H9 (cell line): ENCODE results near the gene KCNMB4. TPM values are rescaled to one million over a fixed set of nuclear protein-coding genes. Genes with fewer than 3 reads are reported as not detected.

Experiments
- DNase-seq: peaks from one replicate; pipeline ENCODE4 v3.0.0-alpha.2; 2017
- H2AFZ ChIP-seq: one replicate; pipeline ENCODE4 v1.6.1; 2013; ENCODE audit warnings: mild to moderate bottlenecking, low read length, control low read depth, moderate library complexity
- H2AK5ac ChIP-seq: 2 replicates; pipeline ENCODE4 v1.6.1; 2013; ENCODE audit warnings: low read length, control low read depth, mixed read lengths; ENCODE audit not compliant: insufficient read length
- H2BK120ac ChIP-seq: one replicate; pipeline ENCODE4 v1.6.1; 2013; ENCODE audit warnings: low read depth, mild to moderate bottlenecking, low read length, control low read depth, inconsistent platforms; ENCODE audit not compliant: poor library complexity, severe bottlenecking
- H2BK12ac ChIP-seq: 2 replicates; pipeline ENCODE4 v1.6.1; 2013; ENCODE audit warnings: low read length, control low read depth, mixed read lengths, low read depth; ENCODE audit not compliant: insufficient read length
- H2BK15ac ChIP-seq: 2 replicates; pipeline ENCODE4 v1.6.1; 2013; ENCODE audit warnings: low read depth, low read length, control low read depth
- H2BK20ac ChIP-seq: one replicate; pipeline ENCODE4 v1.6.1; 2013; ENCODE audit warnings: low read depth, mild to moderate bottlenecking, low read length, control low read depth, inconsistent platforms; ENCODE audit not compliant: poor library complexity, severe bottlenecking
- H2BK5ac ChIP-seq: 2 replicates; pipeline ENCODE4 v1.6.1; 2013; ENCODE audit warnings: low read length, control low read depth, mixed read lengths; ENCODE audit not compliant: insufficient read length
- H3K14ac ChIP-seq: 2 replicates; pipeline ENCODE4 v1.6.1; 2013; ENCODE audit warnings: low read length, control low read depth; ENCODE audit not compliant: insufficient read depth
- H3K18ac ChIP-seq: 2 replicates; pipeline ENCODE4 v1.6.1; 2013; ENCODE audit warnings: low read depth, mild to moderate bottlenecking, mixed read lengths, low read length, control low read depth; ENCODE audit not compliant: insufficient read length
- H3K23ac ChIP-seq: 2 replicates; pipeline ENCODE4 v1.6.1; 2013; ENCODE audit warnings: low read length, control low read depth, mixed read lengths, low read depth; ENCODE audit not compliant: insufficient read length
- H3K23me2 ChIP-seq: 2 replicates; pipeline ENCODE4 v1.6.1; 2013; ENCODE audit warnings: low read depth, mild to moderate bottlenecking, mixed read lengths, low read length, control low read depth; ENCODE audit not compliant: insufficient read length, poor library complexity, severe bottlenecking
- H3K27ac ChIP-seq: 2 replicates; pipeline ENCODE4 v1.5.1; 2013; ENCODE audit warnings: low read length, control low read depth, mixed read lengths, low read depth; ENCODE audit not compliant: insufficient read length
- H3K27me3 ChIP-seq: 2 replicates; pipeline ENCODE4 v1.6.1; 2013; ENCODE audit warnings: low read length, control low read depth, inconsistent platforms; ENCODE audit not compliant: insufficient read depth
- H3K4ac ChIP-seq: 2 replicates; pipeline ENCODE4 v1.6.1; 2013; ENCODE audit warnings: low read depth, mild to moderate bottlenecking, control low read depth, inconsistent platforms, low read length, moderate library complexity
- H3K4me1 ChIP-seq: 2 replicates; pipeline ENCODE4 v1.6.1; 2013; ENCODE audit warnings: low read length, control low read depth, inconsistent platforms; ENCODE audit not compliant: insufficient read depth
- H3K4me2 ChIP-seq: 2 replicates; pipeline ENCODE4 v1.6.1; 2013; ENCODE audit warnings: low read length, control low read depth, mixed read lengths; ENCODE audit not compliant: insufficient read length, insufficient read depth
- H3K56ac ChIP-seq: 2 replicates; pipeline ENCODE4 v1.6.1; 2013; ENCODE audit warnings: low read depth, mild to moderate bottlenecking, mixed read lengths, low read length, control low read depth; ENCODE audit not compliant: insufficient read length
- H3K79me1 ChIP-seq: 2 replicates; pipeline ENCODE4 v1.6.1; 2013; ENCODE audit warnings: low read depth, mild to moderate bottlenecking, moderate library complexity, low read length, control low read depth, inconsistent platforms; ENCODE audit not compliant: insufficient read depth, poor library complexity, severe bottlenecking
- H3K79me2 ChIP-seq: 2 replicates; pipeline ENCODE4 v1.6.1; 2013; ENCODE audit warnings: low read length, control low read depth, inconsistent platforms; ENCODE audit not compliant: insufficient read depth
- H3K9ac ChIP-seq: 2 replicates; pipeline ENCODE4 v1.6.1; 2013; ENCODE audit warnings: low read length, control low read depth, mixed read lengths; ENCODE audit not compliant: insufficient read length; ENCODE audit errors: extremely low read depth
- H3K9me3 ChIP-seq: one replicate; pipeline ENCODE4 v1.6.1; 2013; ENCODE audit warnings: low read depth, low read length, inconsistent platforms; ENCODE audit not compliant: control insufficient read depth
- H3T11ph ChIP-seq: one replicate; pipeline ENCODE4 v1.6.1; 2013; ENCODE audit warnings: mild to moderate bottlenecking, low read length, control low read depth, inconsistent platforms
- H4K20me1 ChIP-seq: one replicate; pipeline ENCODE4 v1.6.1; 2013; ENCODE audit not compliant: control insufficient read depth, insufficient read length, insufficient read depth
- H4K5ac ChIP-seq: 2 replicates; pipeline ENCODE4 v1.6.1; 2013; ENCODE audit warnings: low read depth, mild to moderate bottlenecking, mixed read lengths, low read length, control low read depth; ENCODE audit not compliant: insufficient read length
- H4K8ac ChIP-seq: replicated peaks from 2 replicates; pipeline ENCODE4 v1.6.1; 2013; ENCODE audit warnings: low read length, control low read depth, mixed read lengths, low read depth; ENCODE audit not compliant: insufficient read length
- H4K91ac ChIP-seq: 2 replicates; pipeline ENCODE4 v1.6.1; 2013; ENCODE audit warnings: low read depth, mild to moderate bottlenecking, moderate library complexity, mixed read lengths, low read length, control low read depth; ENCODE audit not compliant: insufficient read length
- H3K27ac Mint-ChIP-seq, 3 experiments: 2 replicates in 2 of 3; 3 replicates in 1 of 3; pipeline ENCODE4 v1.8.0; 2020 to 2021; ENCODE audit warnings: mixed read lengths in 3 of 3, mild to moderate bottlenecking in 1 of 3, moderate library complexity in 1 of 3
- H3K27me3 Mint-ChIP-seq: 2 replicates; pipeline ENCODE4 v1.8.0; 2021; ENCODE audit warnings: low read depth, mild to moderate bottlenecking, moderate library complexity, mixed read lengths
- H3K36me3 Mint-ChIP-seq, 3 experiments: 2 replicates in 2 of 3; 3 replicates in 1 of 3; pipeline ENCODE4 v1.8.0; 2020 to 2021; ENCODE audit warnings: low read depth in 3 of 3, mixed read lengths in 3 of 3; ENCODE audit not compliant: insufficient read depth in 1 of 3
- H3K4me1 Mint-ChIP-seq, 2 experiments: 2 replicates each; pipeline ENCODE4 v1.8.0; 2020; ENCODE audit warnings: mixed read lengths in 2 of 2
- H3K4me3 Mint-ChIP-seq, 2 experiments: 2 replicates in 1 of 2; 3 replicates in 1 of 2; pipeline ENCODE4 v1.8.0; 2020 to 2021; ENCODE audit warnings: mild to moderate bottlenecking in 2 of 2, mixed read lengths in 2 of 2, moderate library complexity in 1 of 2
- H3K9me3 Mint-ChIP-seq, 2 experiments: 2 replicates in 1 of 2; 3 replicates in 1 of 2; pipeline ENCODE4 v1.8.0; 2020; ENCODE audit warnings: mild to moderate bottlenecking in 2 of 2, mixed read lengths in 2 of 2, moderate library complexity in 1 of 2
- WGBS: extraction: QIAGEN DNeasy Blood & Tissue Kit; methylation state at CpG from one replicate; pipeline ENCODE4 v1.1.7; 2013; ENCODE audit warnings: missing lambda C conversion rate, low lambda C conversion rate, mixed read lengths; ENCODE audit not compliant: insufficient read length; ENCODE audit errors: extremely low coverage; 5-methylcytosine and 5-hydroxymethylcytosine counted together
- long read RNA-seq: library from polyadenylated mRNA; unstranded; transcript quantifications from one replicate; pipeline ENCODE4 v2.0.0, GENCODE V29; 2020
- total RNA-seq: library from RNA; stranded (reverse); gene quantifications from 2 replicates; pipeline ENCODE4 v1.2.1, GENCODE V29; 2021
- TF ChIP-seq, protein P1 (sequence below): fragments of 200-600 bp; sonication (generic); conservative IDR thresholded peaks from 3 replicates; pipeline ENCODE4 v1.8.0; 2021; ENCODE audit warnings: antibody characterized with exemption, mild to moderate bottlenecking

KCNMB4 gene, protein sequence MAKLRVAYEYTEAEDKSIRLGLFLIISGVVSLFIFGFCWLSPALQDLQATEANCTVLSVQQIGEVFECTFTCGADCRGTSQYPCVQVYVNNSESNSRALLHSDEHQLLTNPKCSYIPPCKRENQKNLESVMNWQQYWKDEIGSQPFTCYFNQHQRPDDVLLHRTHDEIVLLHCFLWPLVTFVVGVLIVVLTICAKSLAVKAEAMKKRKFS
- 16.1 and 16.2 TPM in 2 replicates for total RNA-seq
- long read RNA-seq, full-length matches to known transcripts: 36 of 45 reads
- long read RNA-seq, partial matches to known transcripts: 1 of 45 reads
- long read RNA-seq, other reads (novel, unspliced or antisense): 8 of 45 reads

DNA sequence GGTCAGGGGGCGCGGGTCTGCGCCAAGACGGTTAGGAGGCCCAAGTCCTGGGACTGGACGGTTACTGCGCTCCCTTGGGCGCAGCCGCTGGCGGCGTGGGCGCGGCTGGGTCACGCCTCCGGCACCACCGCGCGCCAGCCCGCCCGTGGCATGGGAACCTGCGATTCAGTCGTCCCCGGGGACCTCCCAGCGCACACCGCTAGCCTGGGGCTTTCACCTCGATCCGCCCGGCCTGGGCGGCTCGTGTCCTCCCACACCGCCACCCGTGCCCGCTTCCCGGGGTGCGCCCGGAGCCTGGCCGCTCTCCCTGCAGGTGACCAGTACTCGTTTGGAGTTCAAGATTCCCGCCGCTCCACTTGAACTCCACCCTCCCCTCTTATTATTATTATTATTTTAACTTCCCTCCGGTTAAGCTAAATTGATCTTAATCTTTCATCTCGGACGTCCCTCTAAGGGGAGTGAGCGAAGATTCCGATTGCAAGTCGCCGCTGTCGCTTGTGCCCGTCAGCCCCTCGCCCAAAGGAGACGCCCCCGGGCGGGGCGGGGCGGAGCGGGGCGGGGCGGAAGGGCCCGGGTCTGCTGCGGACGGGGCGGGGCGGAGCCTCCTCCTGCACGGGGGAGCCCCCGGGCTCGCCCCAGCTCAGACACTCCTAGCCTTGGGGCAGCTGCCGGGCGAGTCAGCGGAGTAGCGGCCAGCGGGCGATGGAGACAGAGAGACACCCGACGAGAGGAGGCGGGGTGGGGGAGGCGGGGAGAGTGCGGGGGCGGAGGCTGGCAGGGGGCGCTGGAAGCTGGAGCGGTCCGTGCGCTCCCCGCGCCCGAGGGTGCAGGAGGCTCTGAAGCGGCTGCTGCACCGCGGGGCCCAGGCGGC lies at the start of gene KCNMB4:
KCNMB4 (plus strand) TSS at position 643 of the 871 bp plus-strand sequence. CDS start 445 bp downstream, outside the sequence.
- Histone ChIP-seq H3K9me3 (no peaks in the 10 kb centered on the region), H3K27ac (no peak within 1 kb of the TSS)
- peaks cover 6% of the 10 kb centered on the region for H3K27me3 Mint-ChIP-seq

More for the DNA sequence above, at the start of gene KCNMB4:
- Mint-ChIP-seq H3K36me3 (peaks cover 0 to 5% (median 3%) of the 10 kb centered on the region in 3 experiments; a peak in 4 of 7 replicates), H3K27ac (peak within 1 kb of the TSS in 2 of 3 experiments; percentile 79 to 91; a peak in 2 of 7 replicates), H3K4me1 (peaks cover 18 to 27% of the 10 kb centered on the region in 2 experiments), H3K4me3 (peak within 1 kb of the TSS; percentile 91 to 97), H3K9me3 (peaks cover 0 to 2% of the 10 kb centered on the region in 2 experiments; a peak in 1 of 5 replicates)
- TF ChIP-seq, protein P1, sequence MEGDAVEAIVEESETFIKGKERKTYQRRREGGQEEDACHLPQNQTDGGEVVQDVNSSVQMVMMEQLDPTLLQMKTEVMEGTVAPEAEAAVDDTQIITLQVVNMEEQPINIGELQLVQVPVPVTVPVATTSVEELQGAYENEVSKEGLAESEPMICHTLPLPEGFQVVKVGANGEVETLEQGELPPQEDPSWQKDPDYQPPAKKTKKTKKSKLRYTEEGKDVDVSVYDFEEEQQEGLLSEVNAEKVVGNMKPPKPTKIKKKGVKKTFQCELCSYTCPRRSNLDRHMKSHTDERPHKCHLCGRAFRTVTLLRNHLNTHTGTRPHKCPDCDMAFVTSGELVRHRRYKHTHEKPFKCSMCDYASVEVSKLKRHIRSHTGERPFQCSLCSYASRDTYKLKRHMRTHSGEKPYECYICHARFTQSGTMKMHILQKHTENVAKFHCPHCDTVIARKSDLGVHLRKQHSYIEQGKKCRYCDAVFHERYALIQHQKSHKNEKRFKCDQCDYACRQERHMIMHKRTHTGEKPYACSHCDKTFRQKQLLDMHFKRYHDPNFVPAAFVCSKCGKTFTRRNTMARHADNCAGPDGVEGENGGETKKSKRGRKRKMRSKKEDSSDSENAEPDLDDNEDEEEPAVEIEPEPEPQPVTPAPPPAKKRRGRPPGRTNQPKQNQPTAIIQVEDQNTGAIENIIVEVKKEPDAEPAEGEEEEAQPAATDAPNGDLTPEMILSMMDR: no peak
- Histone ChIP-seq H3K4me2 (peak within 1 kb of the TSS; percentile 99), H3T11ph (no peak within 1 kb of the TSS), H3K4ac (no peak within 1 kb of the TSS), H3K27me3 (no peaks in the 10 kb centered on the region), H4K20me1 (no peaks in the 10 kb centered on the region), H3K14ac (peak within 1 kb of the TSS; percentile 69; the same call in 1 of the 2 replicates), H3K4me1 (no peaks in the 10 kb centered on the region), H4K5ac (no peak within 1 kb of the TSS), H4K91ac (no peak within 1 kb of the TSS), H3K18ac (peak within 1 kb of the TSS; percentile 16), H3K79me1 (no peaks in the 10 kb centered on the region), H3K23ac (no peak within 1 kb of the TSS), H2BK5ac (no peak within 1 kb of the TSS), H2BK15ac (no peak within 1 kb of the TSS), H3K56ac (no peak within 1 kb of the TSS), H4K8ac (no peak within 1 kb of the TSS), H2AK5ac (no peak within 1 kb of the TSS), H3K9ac (peak within 1 kb of the TSS; percentile 60), H3K79me2 (no peaks in the 10 kb centered on the region; the same call in 1 of the 2 replicates), H2AFZ (no peak within 1 kb of the TSS), H2BK120ac (no peak within 1 kb of the TSS), H2BK12ac (no peak within 1 kb of the TSS), H3K23me2 (peaks cover 21% of the 10 kb centered on the region), H2BK20ac (no peak within 1 kb of the TSS)
- DNase-seq: peak; percentile 97
- WGBS: no CpG with 5 or more reads among the region's 88 CpGs
